Mucosa of rectum (tissue), 2 donors: ENCODE measurements around the gene GXYLT1.

ENCODE experiments used
- H3K27ac ChIP-seq, 2 donors: one replicate each; pipeline ENCODE4 v1.7.0; 2013; ENCODE audit warnings: inconsistent platforms in 2 of 2, low read depth in 2 of 2, low read length in 2 of 2
- H3K27me3 ChIP-seq, 2 donors: one replicate each; pipeline ENCODE4 v1.7.0; 2013; ENCODE audit warnings: low read length in 2 of 2; ENCODE audit not compliant: control insufficient read depth in 2 of 2, insufficient read depth in 2 of 2
- H3K36me3 ChIP-seq, 2 donors: one replicate each; pipeline ENCODE4 v1.7.0; 2013; ENCODE audit warnings: low read length in 2 of 2; ENCODE audit not compliant: control insufficient read depth in 2 of 2, insufficient read depth in 2 of 2
- H3K4me1 ChIP-seq, 2 donors: one replicate each; pipeline ENCODE4 v1.7.0; 2013; ENCODE audit warnings: low read length in 2 of 2, mild to moderate bottlenecking in 1 of 2; ENCODE audit not compliant: control insufficient read depth in 2 of 2, insufficient read depth in 2 of 2
- H3K4me3 ChIP-seq, 2 donors: one replicate each; pipeline ENCODE4 v1.7.0; 2013; ENCODE audit warnings: low read length in 2 of 2
- H3K9ac ChIP-seq, 2 donors: one replicate each; pipeline ENCODE4 v1.7.0; 2013; ENCODE audit warnings: low read length in 2 of 2, low read depth in 1 of 2, mild to moderate bottlenecking in 1 of 2
- H3K9me3 ChIP-seq, 2 donors: one replicate each; pipeline ENCODE4 v1.7.0; 2013; ENCODE audit warnings: low read length in 2 of 2; ENCODE audit not compliant: control insufficient read depth in 2 of 2
- donor health status: healthy.
- donor health status: Normal muscosa, but diverticular disease.

Gene GXYLT1

GRCh38 chr12:42174978-42175377 is 30.3 kb upstream of the GXYLT1 start:
- Histone ChIP-seq H3K4me3 (no peak overlapping the region), H3K4me1 (no peaks in the 10 kb centered on the region), H3K27me3 (no peaks in the 10 kb centered on the region), H3K36me3 (peaks cover 0 to 3% of the 10 kb centered on the region in 2 donors), H3K27ac (no peak overlapping the region), H3K9ac (no peak overlapping the region), H3K9me3 (no peaks in the 10 kb centered on the region)

DNA sequence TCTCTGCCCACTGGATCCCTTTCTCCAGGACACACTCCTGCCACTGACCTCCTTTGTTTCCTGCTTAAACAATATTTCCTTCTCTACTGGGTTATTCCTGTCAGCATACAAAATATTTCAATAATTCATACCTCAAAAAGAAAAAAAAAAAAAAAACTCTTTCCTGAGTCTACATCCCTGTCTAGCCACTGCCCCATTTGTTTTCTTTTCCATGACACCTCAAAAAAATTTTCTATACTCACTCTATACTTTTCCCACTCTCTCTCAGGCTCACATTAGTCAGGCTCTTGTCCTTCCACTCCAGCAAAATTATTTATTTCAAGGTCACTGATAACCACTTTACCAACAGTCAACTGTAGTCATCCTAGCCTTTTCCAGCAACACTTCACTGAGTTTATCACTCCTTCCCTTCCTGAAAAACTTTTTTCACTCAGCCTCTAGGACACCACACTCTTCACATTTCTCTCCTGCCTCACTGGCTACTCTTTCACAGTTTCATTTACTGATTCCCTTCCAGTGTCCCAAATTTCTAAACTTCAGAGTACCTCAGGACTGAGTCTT is 29.4 kb upstream of the GXYLT1 start:
- Histone ChIP-seq H3K4me3 (no peak overlapping the region), H3K27ac (no peak overlapping the region), H3K4me1 (no peaks in the 10 kb centered on the region), H3K36me3 (peaks cover 0 to 3% of the 10 kb centered on the region in 2 donors), H3K27me3 (no peaks in the 10 kb centered on the region), H3K9ac (no peak overlapping the region), H3K9me3 (no peaks in the 10 kb centered on the region)

DNA sequence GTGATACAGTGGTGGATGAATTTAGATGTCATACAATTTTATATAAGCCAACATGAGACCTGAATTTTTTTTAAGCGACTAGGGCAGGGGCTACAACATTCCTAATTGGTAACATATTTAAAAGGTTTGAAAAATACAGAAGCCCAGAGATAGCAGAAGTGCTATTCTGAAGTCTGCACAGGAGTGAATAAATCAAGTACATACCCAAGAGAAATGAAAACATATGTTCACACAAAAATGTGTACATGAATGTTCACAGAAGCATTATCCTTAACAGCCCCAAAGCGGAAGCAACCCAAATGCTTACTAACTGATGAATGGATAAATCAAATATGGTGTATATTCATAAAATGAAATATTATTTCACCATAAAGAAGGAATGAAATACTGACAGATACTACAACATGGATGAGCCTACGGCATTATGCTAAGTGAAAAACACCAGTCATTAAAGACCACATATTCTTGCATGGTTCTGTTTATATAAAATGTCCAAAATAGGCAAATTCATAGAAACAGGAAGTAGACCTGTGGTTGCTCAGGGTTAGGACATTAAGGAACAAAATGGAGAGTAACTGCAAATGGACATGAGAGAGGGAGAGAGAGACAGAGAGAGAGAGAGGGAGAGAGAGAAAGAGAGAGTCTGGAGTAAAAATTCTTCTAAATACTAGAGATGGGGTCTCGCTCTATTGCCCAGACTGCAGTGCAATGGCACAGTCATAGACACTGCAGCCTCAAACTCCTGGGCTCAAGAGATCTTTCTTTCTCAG is 28.0 kb upstream of the GXYLT1 start:
- no peaks in the 10 kb centered on the region for H3K4me1 ChIP-seq
- no peaks in the 10 kb centered on the region for H3K9me3 ChIP-seq
- H3K4me3 ChIP-seq: no peak overlapping the region
- H3K9ac ChIP-seq: no peak overlapping the region
- H3K36me3 ChIP-seq: peaks cover 0 to 3% of the 10 kb centered on the region in 2 donors
- no peaks in the 10 kb centered on the region for H3K27me3 ChIP-seq
- H3K27ac ChIP-seq: no peak overlapping the region

GRCh38 chr12:42167711-42168110 is 23.0 kb upstream of the GXYLT1 start:
- no peak overlapping the region for H3K27ac ChIP-seq
- no peaks in the 10 kb centered on the region for H3K9me3 ChIP-seq
- H3K9ac ChIP-seq: no peak overlapping the region
- H3K4me3 ChIP-seq: no peak overlapping the region
- H3K36me3 ChIP-seq: no peaks in the 10 kb centered on the region
- no peaks in the 10 kb centered on the region for H3K4me1 ChIP-seq
- no peaks in the 10 kb centered on the region for H3K27me3 ChIP-seq

- Histone ChIP-seq H3K4me3 (no peak overlapping the region), H3K27me3 (no peaks in the 10 kb centered on the region), H3K27ac (no peak overlapping the region), H3K36me3 (no peaks in the 10 kb centered on the region), H3K9ac (no peak overlapping the region), H3K4me1 (no peaks in the 10 kb centered on the region), H3K9me3 (no peaks in the 10 kb centered on the region)
Measured at GRCh38 chr12:42166501-42166900, 21.8 kb upstream of the GXYLT1 start.

- no peak overlapping the region for H3K4me3 ChIP-seq
- H3K27me3 ChIP-seq: no peaks in the 10 kb centered on the region
- H3K9ac ChIP-seq: no peak overlapping the region
- H3K27ac ChIP-seq: no peak overlapping the region
- no peaks in the 10 kb centered on the region for H3K9me3 ChIP-seq
- no peaks in the 10 kb centered on the region for H3K4me1 ChIP-seq
- peaks cover 3 to 11% of the 10 kb centered on the region in 2 donors for H3K36me3 ChIP-seq
Measured at GRCh38 chr12:42163913-42164312, 19.2 kb upstream of the GXYLT1 start.

- H3K9me3 ChIP-seq: no peaks in the 10 kb centered on the region
- H3K27ac ChIP-seq: no peak overlapping the region
- no peak overlapping the region for H3K4me3 ChIP-seq
- H3K36me3 ChIP-seq: peaks cover 3 to 11% of the 10 kb centered on the region in 2 donors
- H3K9ac ChIP-seq: no peak overlapping the region
- H3K4me1 ChIP-seq: no peaks in the 10 kb centered on the region
- H3K27me3 ChIP-seq: no peaks in the 10 kb centered on the region
Measured at GRCh38 chr12:42162965-42163364, 18.3 kb upstream of the GXYLT1 start.

GRCh38 chr12:42162193-42162592 is 17.5 kb upstream of the GXYLT1 start:
- Histone ChIP-seq H3K36me3 (peaks cover 3 to 11% of the 10 kb centered on the region in 2 donors), H3K27me3 (no peaks in the 10 kb centered on the region), H3K9ac (no peak overlapping the region), H3K4me1 (no peaks in the 10 kb centered on the region), H3K27ac (no peak overlapping the region), H3K4me3 (no peak overlapping the region), H3K9me3 (no peaks in the 10 kb centered on the region)

DNA sequence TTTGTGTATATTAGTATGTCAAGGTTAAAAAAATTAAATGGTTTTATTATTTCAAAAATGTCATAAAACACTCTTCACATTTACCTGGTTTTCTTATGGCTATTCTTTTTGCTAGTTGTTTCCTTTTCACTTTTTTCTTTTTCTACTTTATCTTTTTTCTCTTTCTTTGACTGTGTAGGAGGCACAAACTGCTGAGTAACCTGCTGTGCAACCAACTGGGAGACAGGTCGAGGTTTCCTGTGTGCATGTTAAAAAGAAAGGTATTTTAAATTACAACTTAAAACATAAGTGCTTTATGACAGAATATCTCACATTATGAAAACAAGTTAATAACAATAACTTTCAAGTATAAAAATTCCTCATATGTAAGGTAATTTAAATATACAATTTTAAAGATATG is 16.9 kb upstream of the GXYLT1 start:
- Histone ChIP-seq H3K4me1 (no peaks in the 10 kb centered on the region), H3K27ac (no peak overlapping the region), H3K27me3 (no peaks in the 10 kb centered on the region), H3K36me3 (peaks cover 3 to 13% of the 10 kb centered on the region in 2 donors), H3K9ac (no peak overlapping the region), H3K4me3 (no peak overlapping the region), H3K9me3 (no peaks in the 10 kb centered on the region)

GRCh38 chr12:42156232-42156631 is 11.6 kb upstream of the GXYLT1 start:
- no peak overlapping the region for H3K9ac ChIP-seq

More at GRCh38 chr12:42156232-42156631, 11.6 kb upstream of the GXYLT1 start:
- peaks cover 3 to 13% of the 10 kb centered on the region in 2 donors for H3K36me3 ChIP-seq
- no peaks in the 10 kb centered on the region for H3K27me3 ChIP-seq
- H3K4me3 ChIP-seq: no peak overlapping the region
- H3K4me1 ChIP-seq: no peaks in the 10 kb centered on the region
- no peaks in the 10 kb centered on the region for H3K9me3 ChIP-seq
- H3K27ac ChIP-seq: no peak overlapping the region
